GM19397 (cell line): ENCODE data around the gene TRAK1.

Source experiments
- ATAC-seq: cut with Tn5 transposase; IDR thresholded peaks from one replicate; pipeline ENCODE4 v1.9.1; 2021; ENCODE audit warnings: mild to moderate bottlenecking, moderate library complexity; ENCODE audit not compliant: unreplicated experiment

TRAK1 gene

GRCh38 chr3:42267878-42268277 is 176.7 kb downstream of the TRAK1 start:
- ATAC-seq, result no peak

GRCh38 chr3:42269647-42270046 is 178.5 kb downstream of the TRAK1 start:
- ATAC-seq, result no peak

GRCh38 chr3:42270561-42270960 is 179.4 kb downstream of the TRAK1 start:
- ATAC-seq, result no peak

GRCh38 chr3:42271786-42272185 is 180.6 kb downstream of the TRAK1 start:
- ATAC-seq, result no peak

GRCh38 chr3:42273361-42273760 is 182.2 kb downstream of the TRAK1 start:
- no peak for ATAC-seq

GRCh38 chr3:42274266-42274665 is 183.1 kb downstream of the TRAK1 start:
- no peak for ATAC-seq

- ATAC-seq, result no peak
Measured at GRCh38 chr3:42275217-42275616, 184.1 kb downstream of the TRAK1 start.
